Measurements from ENCODE around the gene ZBTB45. TPM values are rescaled to one million over a fixed set of nuclear protein-coding genes. Genes with fewer than 3 reads are reported as not detected.
"Not testable (repeated sequence)": the region's sequence is repeated elsewhere in the genome, so short reads cannot be mapped to it uniquely, and the experiment has no call there.

ZBTB45 gene
- total RNA-seq, 2 experiments from 2014 or later = 10.7 to 14.7 TPM

DNA sequence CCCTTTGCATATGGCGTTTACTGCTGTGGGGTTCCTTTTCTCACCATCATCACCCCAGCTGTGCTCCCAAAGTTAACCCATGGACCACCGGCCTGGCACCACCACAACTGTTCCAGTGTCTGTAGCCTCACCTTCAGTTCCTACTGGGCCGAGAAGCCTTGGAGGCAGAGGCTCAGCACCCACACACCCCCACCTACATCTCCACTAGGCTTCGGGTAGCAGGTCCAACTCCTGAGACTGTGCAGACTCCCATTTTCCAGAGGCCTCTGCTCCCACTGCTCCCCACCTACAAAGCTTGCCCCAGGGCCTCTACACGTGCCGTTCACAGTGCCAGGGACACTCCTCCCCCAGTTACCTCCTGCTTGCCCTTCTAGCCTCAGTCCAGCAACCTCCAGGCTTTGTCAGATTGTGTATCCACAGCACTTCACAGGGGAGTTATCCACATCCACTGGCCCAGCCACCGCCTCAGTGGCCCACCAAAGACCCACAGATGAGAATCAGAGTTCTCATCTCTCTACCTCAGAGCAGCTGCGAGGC is 21.9 kb downstream of the ZBTB45 start:
- Histone ChIP-seq H3K27ac (ENCODE audit: low read depth, low read length, poor library complexity, severe bottlenecking) (no peak overlapping the region), H3K9me2 (ENCODE audit: insufficient read depth, low read length) (no peaks in the 10 kb centered on the region), H3K4me2 (ENCODE audit: low read length) (peak overlapping the region; percentile 98), H4K20me1 (ENCODE audit: insufficient read depth, low read length) (no peaks in the 10 kb centered on the region), H3K79me2 (ENCODE audit: insufficient read depth, low read depth, low read length) (no peaks in the 10 kb centered on the region), H2AFZ (ENCODE audit: low read length) (no peak overlapping the region), H3K4me1 (ENCODE audit: insufficient read depth, low read length, poor library complexity, severe bottlenecking) (peaks cover 15% of the 10 kb centered on the region), H3K9me3 (ENCODE audit: low read length) (no peaks in the 10 kb centered on the region), H3K4me3 (ENCODE audit: low read depth, low read length, poor library complexity, severe bottlenecking) (peak overlapping the region; percentile 79), H3K36me3 (ENCODE audit: insufficient read depth, low read length) (no peaks in the 10 kb centered on the region)
- POLR2A ChIA-PET = no interaction called here
- no peak for DNase-seq (ENCODE audit: low spot score)
- CTCF ChIA-PET (ENCODE audit: unreplicated experiment) = no interaction called here
- intact Hi-C loops (cut with micrococcal nuclease; ENCODE audit: unreplicated experiment) = no loop called here
- no peak for TF ChIP-seq EZH2phosphoT487 (IDR thresholded peaks at IDR 0.05; ENCODE audit: borderline replicate concordance, low read depth, low read length)
- TF ChIP-seq, protein P1, sequence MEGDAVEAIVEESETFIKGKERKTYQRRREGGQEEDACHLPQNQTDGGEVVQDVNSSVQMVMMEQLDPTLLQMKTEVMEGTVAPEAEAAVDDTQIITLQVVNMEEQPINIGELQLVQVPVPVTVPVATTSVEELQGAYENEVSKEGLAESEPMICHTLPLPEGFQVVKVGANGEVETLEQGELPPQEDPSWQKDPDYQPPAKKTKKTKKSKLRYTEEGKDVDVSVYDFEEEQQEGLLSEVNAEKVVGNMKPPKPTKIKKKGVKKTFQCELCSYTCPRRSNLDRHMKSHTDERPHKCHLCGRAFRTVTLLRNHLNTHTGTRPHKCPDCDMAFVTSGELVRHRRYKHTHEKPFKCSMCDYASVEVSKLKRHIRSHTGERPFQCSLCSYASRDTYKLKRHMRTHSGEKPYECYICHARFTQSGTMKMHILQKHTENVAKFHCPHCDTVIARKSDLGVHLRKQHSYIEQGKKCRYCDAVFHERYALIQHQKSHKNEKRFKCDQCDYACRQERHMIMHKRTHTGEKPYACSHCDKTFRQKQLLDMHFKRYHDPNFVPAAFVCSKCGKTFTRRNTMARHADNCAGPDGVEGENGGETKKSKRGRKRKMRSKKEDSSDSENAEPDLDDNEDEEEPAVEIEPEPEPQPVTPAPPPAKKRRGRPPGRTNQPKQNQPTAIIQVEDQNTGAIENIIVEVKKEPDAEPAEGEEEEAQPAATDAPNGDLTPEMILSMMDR (conservative IDR thresholded peaks at IDR 0.05; ENCODE audit: low read length) = no peak
- no TSS peak for BruUV-seq (replicated peaks)

DNA sequence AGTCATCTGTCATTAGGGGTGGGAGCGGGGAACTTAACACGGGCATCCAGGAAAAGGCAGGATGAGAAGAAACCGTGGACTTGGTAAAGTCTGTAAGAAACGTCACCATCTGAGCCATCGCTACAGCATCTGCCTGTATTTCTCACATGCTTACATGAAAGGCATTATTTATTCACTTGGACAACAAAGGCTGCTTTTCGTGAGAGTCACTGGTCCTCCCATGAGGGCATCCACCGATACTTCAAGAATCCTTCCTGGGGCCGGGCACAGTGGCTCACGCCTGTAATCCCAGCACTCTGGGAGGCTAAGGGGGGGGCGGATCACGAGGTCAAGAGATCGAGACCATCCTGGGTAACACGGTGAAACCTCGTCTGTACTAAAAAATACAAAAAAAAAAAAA is 27.3 kb downstream of the ZBTB45 start:
- Histone ChIP-seq H4K20me1 (ENCODE audit: insufficient read depth, low read length) (no peaks in the 10 kb centered on the region), H3K9me3 (ENCODE audit: low read length) (no peaks in the 10 kb centered on the region), H3K4me3 (ENCODE audit: low read depth, low read length, poor library complexity, severe bottlenecking) (no peak overlapping the region), H3K27ac (ENCODE audit: low read depth, low read length, poor library complexity, severe bottlenecking) (no peak overlapping the region), H3K4me2 (ENCODE audit: low read length) (no peak overlapping the region), H3K36me3 (ENCODE audit: insufficient read depth, low read length) (no peaks in the 10 kb centered on the region), H3K4me1 (ENCODE audit: insufficient read depth, low read length, poor library complexity, severe bottlenecking) (no peaks in the 10 kb centered on the region), H2AFZ (ENCODE audit: low read length) (no peak overlapping the region), H3K9me2 (ENCODE audit: insufficient read depth, low read length) (no peaks in the 10 kb centered on the region), H3K79me2 (ENCODE audit: insufficient read depth, low read depth, low read length) (no peaks in the 10 kb centered on the region)
- POLR2A ChIA-PET = no interaction called here
- TF ChIP-seq EZH2phosphoT487 (IDR thresholded peaks at IDR 0.05; ENCODE audit: borderline replicate concordance, low read depth, low read length) = no peak
- TF ChIP-seq, protein P1 (conservative IDR thresholded peaks at IDR 0.05; ENCODE audit: low read length) = no peak
- CTCF ChIA-PET (ENCODE audit: unreplicated experiment) = no interaction called here
- no TSS peak for BruUV-seq (replicated peaks)
- intact Hi-C loops (cut with micrococcal nuclease; ENCODE audit: unreplicated experiment) = no loop called here
- DNase-seq (ENCODE audit: low spot score) = no peak

DNA sequence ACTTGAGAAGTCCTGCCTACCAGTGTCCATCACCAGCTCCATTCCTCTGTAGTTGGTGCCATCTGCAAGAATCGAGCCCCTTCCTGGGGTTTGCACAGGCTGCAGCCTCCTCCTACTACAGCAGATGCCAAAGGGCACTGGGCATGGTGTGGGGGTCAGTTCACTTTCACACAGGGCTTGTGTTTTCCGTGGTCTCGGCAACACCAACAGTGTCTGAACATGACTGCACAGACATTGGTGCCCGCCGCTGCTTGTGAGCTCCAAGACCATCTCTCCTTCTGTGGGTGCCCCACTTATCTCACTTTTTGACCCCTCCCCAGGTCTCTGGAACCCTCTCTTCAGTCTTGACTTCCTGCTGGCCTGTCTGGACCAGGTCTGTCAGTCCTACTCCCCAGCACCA is 28.2 kb downstream of the ZBTB45 start:
- no peak for DNase-seq (ENCODE audit: low spot score)
- no TSS peak for BruUV-seq (replicated peaks)
- Histone ChIP-seq H2AFZ (ENCODE audit: low read length) (no peak overlapping the region), H3K4me2 (ENCODE audit: low read length) (no peak overlapping the region), H3K79me2 (ENCODE audit: insufficient read depth, low read depth, low read length) (no peaks in the 10 kb centered on the region), H4K20me1 (ENCODE audit: insufficient read depth, low read length) (no peaks in the 10 kb centered on the region), H3K27ac (ENCODE audit: low read depth, low read length, poor library complexity, severe bottlenecking) (no peak overlapping the region), H3K9me3 (ENCODE audit: low read length) (no peaks in the 10 kb centered on the region), H3K4me3 (ENCODE audit: low read depth, low read length, poor library complexity, severe bottlenecking) (no peak overlapping the region), H3K4me1 (ENCODE audit: insufficient read depth, low read length, poor library complexity, severe bottlenecking) (no peaks in the 10 kb centered on the region), H3K9me2 (ENCODE audit: insufficient read depth, low read length) (no peaks in the 10 kb centered on the region), H3K36me3 (ENCODE audit: insufficient read depth, low read length) (no peaks in the 10 kb centered on the region)
- intact Hi-C loops (cut with micrococcal nuclease; ENCODE audit: unreplicated experiment) = no loop called here
- ChIA-PET CTCF (ENCODE audit: unreplicated experiment) (no interaction called here), POLR2A (no interaction called here)
- TF ChIP-seq, protein P1 (conservative IDR thresholded peaks at IDR 0.05; ENCODE audit: low read length) = no peak

DNA sequence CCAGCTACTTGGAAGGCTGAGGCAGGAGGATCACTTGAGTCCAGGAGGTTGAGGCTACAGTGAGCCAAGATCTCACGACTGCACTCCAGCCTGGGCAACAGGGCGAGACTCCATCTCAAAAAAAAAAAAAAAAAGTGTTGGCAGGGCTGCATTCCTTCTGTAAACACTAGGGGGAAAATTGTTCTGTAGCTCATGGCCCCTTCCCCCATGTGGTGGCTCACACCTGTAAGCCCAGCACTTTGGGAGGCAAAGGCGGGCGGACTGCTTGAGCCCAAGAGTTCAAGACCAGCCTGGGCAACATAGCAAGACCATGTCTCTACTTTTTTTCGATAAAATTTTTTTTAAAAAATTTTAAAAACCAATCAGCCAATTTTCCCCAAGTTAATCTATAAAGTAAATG is 35.3 kb downstream of the ZBTB45 start:
- H2AFZ ChIP-seq (ENCODE audit: low read length); intact Hi-C loops (cut with micrococcal nuclease; ENCODE audit: unreplicated experiment); H3K79me2 ChIP-seq (ENCODE audit: insufficient read depth, low read depth, low read length); CTCF ChIA-PET (ENCODE audit: unreplicated experiment); H3K4me2 ChIP-seq (ENCODE audit: low read length); H3K4me1 ChIP-seq (ENCODE audit: insufficient read depth, low read length, poor library complexity, severe bottlenecking); H3K27ac ChIP-seq (ENCODE audit: low read depth, low read length, poor library complexity, severe bottlenecking); BruUV-seq (replicated peaks); H4K20me1 ChIP-seq (ENCODE audit: insufficient read depth, low read length); H3K4me3 ChIP-seq (ENCODE audit: low read depth, low read length, poor library complexity, severe bottlenecking); H3K9me2 ChIP-seq (ENCODE audit: insufficient read depth, low read length); DNase-seq (ENCODE audit: low spot score); H3K36me3 ChIP-seq (ENCODE audit: insufficient read depth, low read length); H3K9me3 ChIP-seq (ENCODE audit: low read length): not testable (repeated sequence)
- POLR2A ChIA-PET = interaction anchor here (0.6 to 0.9 kb wide), 3 partner anchors 29 to 276 kb away, joined by 3 to 4 read pairs (median 4); no protein-coding TSS in a partner anchor
